Measurements from ENCODE around the gene EMP1.
A peak's percentile ranks its signal among the peaks of the same experiment; 100 is the strongest.

Gene EMP1

GRCh38 chr12:13173012-13173932 is 23.3 kb upstream of the EMP1 start:
- DNase-seq (ENCODE audit: low read depth, low spot score) = peak; percentile 26

- no peak for DNase-seq (ENCODE audit: low read depth, low spot score)
Measured at GRCh38 chr12:13175499-13175898, 21.0 kb upstream of the EMP1 start.

- DNase-seq (ENCODE audit: low read depth, low spot score) = no peak
Measured at GRCh38 chr12:13176256-13176655, 20.3 kb upstream of the EMP1 start.

GRCh38 chr12:13177373-13177772 is 19.2 kb upstream of the EMP1 start:
- no peak for DNase-seq (ENCODE audit: low read depth, low spot score)

GRCh38 chr12:13177906-13178305 is 18.6 kb upstream of the EMP1 start:
- no peak for DNase-seq (ENCODE audit: low read depth, low spot score)

GRCh38 chr12:13178568-13179210 is 17.8 kb upstream of the EMP1 start:
- DNase-seq (ENCODE audit: low read depth, low spot score) = no peak

GRCh38 chr12:13179211-13180074 is 17.1 kb upstream of the EMP1 start:
- no peak for DNase-seq (ENCODE audit: low read depth, low spot score)

- no peak for DNase-seq (ENCODE audit: low read depth, low spot score)
Measured at GRCh38 chr12:13181375-13182070, 15.0 kb upstream of the EMP1 start.

GRCh38 chr12:13182881-13183280 is 13.6 kb upstream of the EMP1 start:
- DNase-seq (ENCODE audit: low read depth, low spot score) = no peak

- DNase-seq (ENCODE audit: low read depth, low spot score) = no peak
Measured at GRCh38 chr12:13183620-13184019, 12.9 kb upstream of the EMP1 start.

- DNase-seq (ENCODE audit: low read depth, low spot score) = no peak
Measured at GRCh38 chr12:13186302-13186701, 10.2 kb upstream of the EMP1 start.

GRCh38 chr12:13187399-13187798 is 9.1 kb upstream of the EMP1 start:
- no peak for DNase-seq (ENCODE audit: low read depth, low spot score)

GRCh38 chr12:13189264-13189663 is 7.3 kb upstream of the EMP1 start:
- no peak for DNase-seq (ENCODE audit: low read depth, low spot score)

GRCh38 chr12:13190275-13190674 is 6.3 kb upstream of the EMP1 start:
- no peak for DNase-seq (ENCODE audit: low read depth, low spot score)

GRCh38 chr12:13192719-13193118 is 3.8 kb upstream of the EMP1 start:
- no peak for DNase-seq (ENCODE audit: low read depth, low spot score)

- no peak for DNase-seq (ENCODE audit: low read depth, low spot score)
Measured at GRCh38 chr12:13193505-13194231, 2.9 kb upstream of the EMP1 start.

- no peak for DNase-seq (ENCODE audit: low read depth, low spot score)
Measured at GRCh38 chr12:13194401-13195110, 2.0 kb upstream of the EMP1 start.

- DNase-seq (ENCODE audit: low read depth, low spot score) = no peak
Measured at GRCh38 chr12:13195250-13195649, 1.3 kb upstream of the EMP1 start.

- DNase-seq (ENCODE audit: low read depth, low spot score) = no peak
Measured at GRCh38 chr12:13195785-13196129, 769 bp upstream of the EMP1 start.

GRCh38 chr12:13197032-13197431 is 506 bp downstream of the EMP1 start:
- DNase-seq (ENCODE audit: low read depth, low spot score) = no peak
